Measurements from ENCODE around the gene MAN1C1. TPM values are rescaled to one million over a fixed set of nuclear protein-coding genes. Genes with fewer than 3 reads are reported as not detected.

MAN1C1 gene
- total RNA-seq, 1 donor from 2014 or later = 6.3 TPM

DNA sequence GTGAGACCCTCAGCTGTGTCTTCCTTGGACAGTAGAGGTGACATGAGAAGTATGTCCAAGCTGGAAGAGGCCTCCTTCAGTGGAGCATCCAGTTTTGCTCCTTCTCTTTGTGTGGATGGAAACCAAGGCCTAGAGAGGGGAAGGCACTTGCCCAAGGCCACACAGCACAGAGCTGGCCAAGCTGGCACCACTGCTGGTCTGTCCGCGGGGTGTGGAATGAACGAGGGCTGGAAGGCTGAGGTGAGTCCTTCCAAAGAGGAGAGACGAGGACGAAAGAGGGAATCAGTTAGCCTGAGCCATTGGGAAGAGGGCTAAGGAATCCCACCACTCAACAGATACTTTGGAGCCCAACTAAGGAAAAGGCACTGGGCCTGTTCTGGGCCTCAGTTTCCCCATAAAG is 155.6 kb downstream of the MAN1C1 start:
- Histone ChIP-seq H3K4me1 (ENCODE audit: control insufficient read depth in 3 of 3, insufficient read depth in 3 of 3, low read length in 3 of 3) (peaks cover 25 to 63% (median 48%) of the 10 kb centered on the region in 3 donors), H3K9me3 (ENCODE audit: control insufficient read depth in 3 of 3, low read length in 3 of 3) (no peaks in the 10 kb centered on the region), H3K27me3 (ENCODE audit: control insufficient read depth in 3 of 3, insufficient read depth in 3 of 3, low read length in 3 of 3) (no peaks in the 10 kb centered on the region), H3K4me3 (ENCODE audit: low read length in 3 of 3) (peak overlapping the region in 1 of 3 donors; percentile 63), H3K36me3 (ENCODE audit: control insufficient read depth in 3 of 3, insufficient read depth in 3 of 3, low read length in 3 of 3) (peaks cover 4 to 19% (median 5%) of the 10 kb centered on the region in 3 donors), H3K27ac (ENCODE audit: low read depth, low read length) (peak overlapping the region; percentile 48), H3K9ac (ENCODE audit: low read depth in 1 of 3, low read length in 3 of 3) (peak overlapping the region in 2 of 3 donors; percentile 12 to 76)

DNA sequence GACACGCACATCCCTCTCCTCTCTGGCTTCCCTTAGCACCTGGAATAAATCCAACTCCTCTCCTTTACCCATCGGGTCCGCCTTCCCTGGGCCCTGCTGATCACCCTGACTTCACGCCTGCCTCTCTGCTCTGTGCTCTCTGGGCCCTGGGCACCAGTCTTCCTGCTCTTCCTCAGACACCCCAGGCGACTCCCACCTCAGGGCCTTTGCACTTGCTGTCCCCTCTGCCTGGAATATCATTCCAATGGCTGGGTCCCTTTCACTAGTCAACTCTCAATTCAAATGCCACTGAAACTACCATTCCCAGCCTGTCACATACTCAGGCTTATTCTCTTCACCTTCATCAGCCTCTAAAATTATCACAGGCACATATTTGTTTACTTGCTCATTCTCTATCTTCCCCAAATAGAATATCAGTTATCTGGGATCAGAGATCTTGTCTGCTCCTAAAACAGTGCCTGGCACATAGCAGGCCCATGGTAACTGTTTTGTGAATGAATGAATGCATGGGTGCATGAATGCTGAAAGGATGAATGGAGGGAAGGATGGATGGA is 156.2 kb downstream of the MAN1C1 start:
- Histone ChIP-seq H3K9me3 (ENCODE audit: control insufficient read depth in 3 of 3, low read length in 3 of 3) (no peaks in the 10 kb centered on the region), H3K36me3 (ENCODE audit: control insufficient read depth in 3 of 3, insufficient read depth in 3 of 3, low read length in 3 of 3) (peaks cover 0 to 19% (median 7%) of the 10 kb centered on the region in 3 donors), H3K9ac (ENCODE audit: low read depth in 1 of 3, low read length in 3 of 3) (peak overlapping the region in 1 of 3 donors; percentile 76), H3K4me1 (ENCODE audit: control insufficient read depth in 3 of 3, insufficient read depth in 3 of 3, low read length in 3 of 3) (peaks cover 25 to 63% (median 48%) of the 10 kb centered on the region in 3 donors), H3K27ac (ENCODE audit: low read depth, low read length) (peak overlapping the region; percentile 48), H3K27me3 (ENCODE audit: control insufficient read depth in 3 of 3, insufficient read depth in 3 of 3, low read length in 3 of 3) (no peaks in the 10 kb centered on the region), H3K4me3 (ENCODE audit: low read length in 3 of 3) (peak overlapping the region in 1 of 3 donors; percentile 52)

DNA sequence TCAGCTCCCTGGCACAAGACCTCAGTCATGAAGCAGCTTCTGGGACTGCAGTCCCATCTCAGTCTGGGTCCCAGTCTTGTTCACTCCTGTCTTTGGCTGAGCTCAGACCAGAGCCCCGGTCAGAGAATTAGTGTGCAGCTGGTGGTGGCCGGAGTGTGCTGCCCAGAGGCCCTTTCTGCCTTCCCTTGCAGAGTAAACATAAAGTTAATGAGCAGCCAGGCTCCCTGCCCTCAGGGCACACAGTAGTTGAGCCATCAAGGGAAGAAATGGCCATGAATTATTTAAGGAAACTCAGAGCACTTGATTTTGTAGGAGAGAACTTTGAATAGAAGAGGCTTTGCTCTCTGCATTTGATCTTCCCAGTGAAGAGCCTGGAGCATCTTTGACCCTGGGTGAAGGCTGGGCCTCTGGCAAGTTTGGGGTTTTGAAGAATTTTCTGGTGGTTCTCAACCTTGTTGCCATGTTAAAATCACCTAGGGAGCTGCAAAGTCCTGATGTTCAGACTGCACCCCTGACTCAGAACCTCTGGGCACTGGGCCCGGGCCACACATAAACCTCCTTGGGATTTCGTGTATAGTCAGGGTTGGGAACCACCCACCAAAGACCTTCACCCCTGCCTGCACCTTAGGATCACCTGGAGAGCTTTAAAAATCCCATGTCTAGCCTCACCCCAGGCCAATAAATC is 157.0 kb downstream of the MAN1C1 start:
- Histone ChIP-seq H3K9ac (ENCODE audit: low read depth in 1 of 3, low read length in 3 of 3) (peak overlapping the region in 1 of 3 donors; percentile 51), H3K36me3 (ENCODE audit: control insufficient read depth in 3 of 3, insufficient read depth in 3 of 3, low read length in 3 of 3) (peaks cover 0 to 25% (median 12%) of the 10 kb centered on the region in 3 donors), H3K27ac (ENCODE audit: low read depth, low read length) (no peak overlapping the region), H3K9me3 (ENCODE audit: control insufficient read depth in 3 of 3, low read length in 3 of 3) (no peaks in the 10 kb centered on the region), H3K4me3 (ENCODE audit: low read length in 3 of 3) (no peak overlapping the region), H3K27me3 (ENCODE audit: control insufficient read depth in 3 of 3, insufficient read depth in 3 of 3, low read length in 3 of 3) (no peaks in the 10 kb centered on the region), H3K4me1 (ENCODE audit: control insufficient read depth in 3 of 3, insufficient read depth in 3 of 3, low read length in 3 of 3) (peaks cover 25 to 63% (median 48%) of the 10 kb centered on the region in 3 donors)

DNA sequence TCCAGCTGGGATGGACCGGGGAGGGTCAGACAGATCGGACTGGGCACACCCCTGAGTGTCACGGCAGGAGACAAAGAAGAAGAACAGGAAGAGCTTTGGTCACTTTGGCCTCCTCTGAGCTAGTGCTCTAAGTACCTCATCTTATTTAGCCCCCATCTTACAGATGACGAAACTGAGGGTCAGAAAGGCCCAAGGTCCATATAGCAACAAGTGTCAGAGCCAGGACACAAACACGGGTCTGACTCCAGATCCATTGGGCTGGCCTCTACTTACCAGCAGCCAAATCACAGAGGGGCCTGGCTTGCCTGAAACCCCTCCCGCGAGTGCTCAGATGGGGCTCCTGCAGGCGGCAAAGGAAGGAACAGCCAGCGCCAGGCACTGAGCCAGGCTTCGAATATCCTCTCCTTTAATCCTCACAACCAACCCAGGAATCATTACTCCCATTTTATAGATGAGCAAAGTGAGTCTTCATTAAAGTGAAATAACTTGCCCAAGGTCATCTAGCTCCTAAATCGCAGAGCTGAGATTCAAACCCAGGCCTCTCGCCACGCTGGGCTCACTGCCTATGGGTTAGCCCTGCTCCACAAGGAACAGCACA is 157.7 kb downstream of the MAN1C1 start:
- Histone ChIP-seq H3K36me3 (ENCODE audit: control insufficient read depth in 3 of 3, insufficient read depth in 3 of 3, low read length in 3 of 3) (peaks cover 0 to 31% (median 11%) of the 10 kb centered on the region in 3 donors), H3K9ac (ENCODE audit: low read depth in 1 of 3, low read length in 3 of 3) (no peak overlapping the region), H3K9me3 (ENCODE audit: control insufficient read depth in 3 of 3, low read length in 3 of 3) (no peaks in the 10 kb centered on the region), H3K27ac (ENCODE audit: low read depth, low read length) (no peak overlapping the region), H3K4me1 (ENCODE audit: control insufficient read depth in 3 of 3, insufficient read depth in 3 of 3, low read length in 3 of 3) (peaks cover 25 to 60% (median 48%) of the 10 kb centered on the region in 3 donors), H3K27me3 (ENCODE audit: control insufficient read depth in 3 of 3, insufficient read depth in 3 of 3, low read length in 3 of 3) (no peaks in the 10 kb centered on the region), H3K4me3 (ENCODE audit: low read length in 3 of 3) (no peak overlapping the region)

DNA sequence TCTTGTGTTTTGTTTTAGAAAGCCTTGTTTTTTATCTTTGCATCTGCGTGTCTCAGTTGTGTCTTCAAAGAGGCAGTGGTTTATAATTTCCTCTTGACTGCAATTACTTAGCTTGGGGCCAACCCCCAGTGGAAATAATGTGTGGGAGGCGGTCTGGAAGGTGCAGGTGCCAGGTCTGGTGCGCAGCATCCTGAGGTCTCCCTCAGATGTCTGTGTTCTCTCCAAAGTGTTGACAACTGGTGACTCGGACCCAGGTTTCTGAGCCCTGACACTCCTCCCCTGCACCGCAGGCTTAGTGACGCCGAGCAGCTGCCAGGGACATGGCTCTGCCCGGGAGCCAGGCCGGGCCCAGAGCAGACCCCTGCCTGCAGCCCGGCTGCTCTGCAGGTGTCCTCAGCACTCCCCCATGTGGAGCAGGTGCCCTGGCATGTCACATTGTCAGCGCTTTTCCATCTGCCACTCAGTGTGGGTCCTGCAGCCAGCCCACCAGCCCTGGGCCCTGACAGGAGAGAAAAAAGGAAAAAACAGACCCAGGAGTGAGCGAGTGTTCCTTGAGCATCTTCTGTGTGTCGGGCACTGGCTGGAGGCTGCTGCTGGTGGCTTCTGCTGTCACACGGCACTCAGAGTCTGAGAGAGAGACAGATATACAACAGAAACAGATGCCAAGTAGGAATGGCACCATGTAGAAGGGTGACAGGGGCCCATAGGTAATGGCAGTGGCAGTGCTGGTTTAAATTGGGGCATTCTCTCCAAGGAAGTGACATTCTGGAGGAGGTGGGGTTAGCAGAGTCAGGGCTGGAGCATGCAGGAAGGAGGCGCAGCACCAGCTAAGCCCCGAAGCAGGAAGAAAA is 158.6 kb downstream of the MAN1C1 start:
- Histone ChIP-seq H3K4me3 (ENCODE audit: low read length in 3 of 3) (no peak overlapping the region), H3K9ac (ENCODE audit: low read depth in 1 of 3, low read length in 3 of 3) (peak overlapping the region in 1 of 3 donors; percentile 55), H3K9me3 (ENCODE audit: control insufficient read depth in 3 of 3, low read length in 3 of 3) (no peaks in the 10 kb centered on the region), H3K27ac (ENCODE audit: low read depth, low read length) (no peak overlapping the region), H3K36me3 (ENCODE audit: control insufficient read depth in 3 of 3, insufficient read depth in 3 of 3, low read length in 3 of 3) (peaks cover 0 to 31% (median 9%) of the 10 kb centered on the region in 3 donors), H3K4me1 (ENCODE audit: control insufficient read depth in 3 of 3, insufficient read depth in 3 of 3, low read length in 3 of 3) (peaks cover 22 to 52% (median 44%) of the 10 kb centered on the region in 3 donors), H3K27me3 (ENCODE audit: control insufficient read depth in 3 of 3, insufficient read depth in 3 of 3, low read length in 3 of 3) (no peaks in the 10 kb centered on the region)

DNA sequence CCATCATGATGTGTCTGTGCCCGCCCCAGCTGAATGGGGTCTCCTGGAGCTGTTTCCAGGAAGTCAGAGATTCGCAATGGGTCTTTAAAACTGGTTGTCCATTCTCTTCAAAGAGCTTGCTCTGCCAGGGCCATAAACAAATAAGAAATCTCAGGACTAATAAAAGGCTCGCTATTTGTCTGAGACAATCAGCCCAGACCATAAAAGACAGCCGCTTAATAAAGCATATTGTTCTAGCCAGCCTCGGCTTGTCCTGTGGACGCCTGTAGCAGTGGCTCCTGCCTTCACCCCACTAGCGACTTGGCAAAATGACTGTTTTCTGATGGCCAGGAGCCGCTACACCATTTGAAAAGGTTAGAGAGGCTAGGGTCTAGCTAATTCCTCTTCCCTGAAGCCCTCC is 162.8 kb downstream of the MAN1C1 start:
- H3K27ac ChIP-seq (ENCODE audit: low read depth, low read length) = no peak overlapping the region
- H3K9ac ChIP-seq (ENCODE audit: low read depth in 1 of 3, low read length in 3 of 3) = no peak overlapping the region
- no peaks in the 10 kb centered on the region for H3K9me3 ChIP-seq (ENCODE audit: control insufficient read depth in 3 of 3, low read length in 3 of 3)
- H3K4me3 ChIP-seq (ENCODE audit: low read length in 3 of 3) = no peak overlapping the region
- peaks cover 4 to 20% (median 11%) of the 10 kb centered on the region in 3 donors for H3K36me3 ChIP-seq (ENCODE audit: control insufficient read depth in 3 of 3, insufficient read depth in 3 of 3, low read length in 3 of 3)
- no peaks in the 10 kb centered on the region for H3K27me3 ChIP-seq (ENCODE audit: control insufficient read depth in 3 of 3, insufficient read depth in 3 of 3, low read length in 3 of 3)
- peaks cover 0 to 27% (median 11%) of the 10 kb centered on the region in 3 donors for H3K4me1 ChIP-seq (ENCODE audit: control insufficient read depth in 3 of 3, insufficient read depth in 3 of 3, low read length in 3 of 3)

DNA sequence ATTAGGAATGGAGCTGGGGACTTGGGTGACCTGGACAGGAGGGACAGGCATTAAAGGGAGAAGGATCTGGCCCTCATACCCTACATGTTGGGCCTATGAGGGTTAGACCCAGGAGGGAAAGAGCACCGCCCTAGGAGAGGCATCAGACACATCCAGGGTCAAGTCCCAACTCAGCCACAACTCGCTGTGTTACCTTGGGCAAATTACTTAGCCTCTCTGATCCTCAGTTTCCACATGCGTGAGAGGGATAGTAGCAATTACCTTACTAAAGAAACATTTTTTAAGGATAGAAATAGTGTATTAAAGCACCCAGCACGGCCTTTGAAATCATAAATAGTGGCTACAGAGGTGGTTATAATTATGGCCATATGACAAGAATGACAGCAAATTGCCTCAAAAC is 163.3 kb downstream of the MAN1C1 start:
- H3K36me3 ChIP-seq (ENCODE audit: control insufficient read depth in 3 of 3, insufficient read depth in 3 of 3, low read length in 3 of 3) = peaks cover 4 to 20% (median 11%) of the 10 kb centered on the region in 3 donors
- H3K27me3 ChIP-seq (ENCODE audit: control insufficient read depth in 3 of 3, insufficient read depth in 3 of 3, low read length in 3 of 3) = no peaks in the 10 kb centered on the region
- no peak overlapping the region for H3K27ac ChIP-seq (ENCODE audit: low read depth, low read length)
- peaks cover 0 to 27% (median 13%) of the 10 kb centered on the region in 3 donors for H3K4me1 ChIP-seq (ENCODE audit: control insufficient read depth in 3 of 3, insufficient read depth in 3 of 3, low read length in 3 of 3)
- H3K9ac ChIP-seq (ENCODE audit: low read depth in 1 of 3, low read length in 3 of 3) = no peak overlapping the region
- H3K9me3 ChIP-seq (ENCODE audit: control insufficient read depth in 3 of 3, low read length in 3 of 3) = no peaks in the 10 kb centered on the region
- H3K4me3 ChIP-seq (ENCODE audit: low read length in 3 of 3) = no peak overlapping the region

DNA sequence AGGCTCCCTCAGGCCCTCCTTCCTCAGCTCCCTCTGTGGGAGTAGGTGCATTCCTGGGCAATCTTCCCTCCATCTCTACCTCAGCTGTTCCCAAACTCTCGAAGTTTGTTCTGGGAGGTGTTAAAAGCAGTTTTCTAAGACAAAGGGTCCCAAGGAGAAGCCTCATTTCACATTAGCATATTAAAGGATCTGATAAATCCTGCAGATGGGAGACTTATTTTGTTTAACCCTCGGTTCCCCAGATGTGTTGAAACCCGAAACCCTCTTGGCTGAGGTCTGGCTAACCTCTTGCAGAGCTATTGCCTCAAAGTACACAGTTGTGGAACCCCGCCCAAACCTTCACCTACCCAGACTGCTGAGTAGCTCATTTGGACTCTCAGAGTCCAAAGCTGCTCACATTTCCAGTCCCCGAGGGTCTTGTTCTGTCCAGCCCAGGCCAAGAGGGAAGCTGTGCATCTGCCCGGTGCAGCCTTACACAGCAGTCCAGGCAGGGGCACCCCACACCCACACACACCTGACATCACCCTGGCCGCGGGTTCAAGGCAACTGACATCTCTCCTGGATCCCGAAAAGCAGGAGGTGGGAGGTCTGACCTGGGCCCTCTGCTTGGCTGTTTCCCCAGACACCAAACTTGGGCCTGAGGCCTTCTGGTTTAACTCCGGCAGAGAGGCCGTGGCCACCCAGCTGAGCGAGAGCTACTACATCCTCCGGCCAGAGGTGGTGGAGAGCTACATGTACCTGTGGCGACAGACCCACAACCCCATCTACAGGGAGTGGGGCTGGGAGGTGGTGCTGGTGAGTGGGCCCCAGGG is 163.9 kb downstream of the MAN1C1 start:
- H3K4me3 ChIP-seq (ENCODE audit: low read length in 3 of 3) = no peak overlapping the region
- no peaks in the 10 kb centered on the region for H3K9me3 ChIP-seq (ENCODE audit: control insufficient read depth in 3 of 3, low read length in 3 of 3)
- peak overlapping the region in 1 of 3 donors; percentile 25 for H3K9ac ChIP-seq (ENCODE audit: low read depth in 1 of 3, low read length in 3 of 3)
- H3K27ac ChIP-seq (ENCODE audit: low read depth, low read length) = no peak overlapping the region
- H3K36me3 ChIP-seq (ENCODE audit: control insufficient read depth in 3 of 3, insufficient read depth in 3 of 3, low read length in 3 of 3) = peaks cover 4 to 20% (median 11%) of the 10 kb centered on the region in 3 donors
- no peaks in the 10 kb centered on the region for H3K27me3 ChIP-seq (ENCODE audit: control insufficient read depth in 3 of 3, insufficient read depth in 3 of 3, low read length in 3 of 3)
- peaks cover 1 to 29% (median 16%) of the 10 kb centered on the region in 3 donors for H3K4me1 ChIP-seq (ENCODE audit: control insufficient read depth in 3 of 3, insufficient read depth in 3 of 3, low read length in 3 of 3)

DNA sequence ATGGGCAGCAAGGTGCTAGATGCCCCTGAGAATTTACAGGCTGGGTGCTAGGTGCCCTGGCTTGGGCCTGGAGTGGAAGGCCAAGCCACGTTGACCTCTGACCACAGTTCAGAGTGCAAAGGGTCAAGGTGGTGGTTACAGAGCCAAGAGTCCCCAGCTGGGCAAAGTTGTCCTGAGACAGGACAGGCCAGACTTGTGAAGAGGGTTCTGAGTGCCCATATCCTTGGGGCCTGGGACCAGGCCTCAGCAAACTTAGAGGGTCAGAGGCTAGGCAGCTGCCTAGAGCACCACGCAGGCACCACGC is 164.5 kb downstream of the MAN1C1 start:
- Histone ChIP-seq H3K27me3 (ENCODE audit: control insufficient read depth in 3 of 3, insufficient read depth in 3 of 3, low read length in 3 of 3) (no peaks in the 10 kb centered on the region), H3K4me3 (ENCODE audit: low read length in 3 of 3) (no peak overlapping the region), H3K9me3 (ENCODE audit: control insufficient read depth in 3 of 3, low read length in 3 of 3) (no peaks in the 10 kb centered on the region), H3K4me1 (ENCODE audit: control insufficient read depth in 3 of 3, insufficient read depth in 3 of 3, low read length in 3 of 3) (peaks cover 6 to 34% (median 22%) of the 10 kb centered on the region in 3 donors), H3K27ac (ENCODE audit: low read depth, low read length) (no peak overlapping the region), H3K36me3 (ENCODE audit: control insufficient read depth in 3 of 3, insufficient read depth in 3 of 3, low read length in 3 of 3) (peaks cover 4 to 20% (median 11%) of the 10 kb centered on the region in 3 donors), H3K9ac (ENCODE audit: low read depth in 1 of 3, low read length in 3 of 3) (no peak overlapping the region)
